ENCODE data around the gene SLC35F4. TPM values are rescaled to one million over a fixed set of nuclear protein-coding genes. Genes with fewer than 3 reads are reported as not detected.
"Not testable (repeated sequence)": the region's sequence is repeated elsewhere in the genome, so short reads cannot be mapped to it uniquely, and the experiment has no call there.

SLC35F4 gene
- total RNA-seq, 4 donors from 2014 or later = not detected

GRCh38 chr14:57761800-57762199 lies 104.1 kb downstream of the SLC35F4 start:
- ATAC-seq (ENCODE audit: low FRiP score) (no peak), DNase-seq (ENCODE audit: low spot score) (no peak)
- no peak for TF ChIP-seq CTCF (IDR thresholded peaks at IDR 0.05)

GRCh38 chr14:57760896-57761295 lies 105.0 kb downstream of the SLC35F4 start:
- DNase-seq (ENCODE audit: low spot score) = no peak
- no peak for TF ChIP-seq CTCF (IDR thresholded peaks at IDR 0.05)

GRCh38 chr14:57755018-57755521 lies 110.8 kb downstream of the SLC35F4 start:
- DNase-seq (ENCODE audit: low spot score) (no peak), ATAC-seq (ENCODE audit: low FRiP score) (no peak)
- TF ChIP-seq CTCF (IDR thresholded peaks at IDR 0.05) = no peak

More at GRCh38 chr14:57760896-57761295, 105.0 kb downstream of the SLC35F4 start:
- no peak for ATAC-seq (ENCODE audit: low FRiP score)

GRCh38 chr14:57754527-57754926 lies 111.4 kb downstream of the SLC35F4 start:
- DNase-seq (ENCODE audit: low spot score) (no peak), ATAC-seq (ENCODE audit: low FRiP score) (no peak)
- TF ChIP-seq CTCF (IDR thresholded peaks at IDR 0.05) = no peak

GRCh38 chr14:57753821-57754220 lies 112.1 kb downstream of the SLC35F4 start:
- ATAC-seq (ENCODE audit: low FRiP score) (no peak), DNase-seq (ENCODE audit: low spot score) (no peak)
- no peak for TF ChIP-seq CTCF (IDR thresholded peaks at IDR 0.05)

- DNase-seq (ENCODE audit: low spot score); ATAC-seq (ENCODE audit: low FRiP score): not testable (repeated sequence)
Measured at GRCh38 chr14:57752142-57752695, 113.7 kb downstream of the SLC35F4 start.

GRCh38 chr14:57751400-57751799 lies 114.5 kb downstream of the SLC35F4 start:
- DNase-seq (ENCODE audit: low spot score) (no peak), ATAC-seq (ENCODE audit: low FRiP score) (no peak)
- TF ChIP-seq CTCF (IDR thresholded peaks at IDR 0.05) = no peak

All from omental fat pad (tissue), 4 donors.